ENCODE results near the gene STK32B. TPM values are rescaled to one million over a fixed set of nuclear protein-coding genes. Genes with fewer than 3 reads are reported as not detected.

The STK32B gene
- total RNA-seq, 1 donor from 2014 or later, result 4.2 TPM

DNA sequence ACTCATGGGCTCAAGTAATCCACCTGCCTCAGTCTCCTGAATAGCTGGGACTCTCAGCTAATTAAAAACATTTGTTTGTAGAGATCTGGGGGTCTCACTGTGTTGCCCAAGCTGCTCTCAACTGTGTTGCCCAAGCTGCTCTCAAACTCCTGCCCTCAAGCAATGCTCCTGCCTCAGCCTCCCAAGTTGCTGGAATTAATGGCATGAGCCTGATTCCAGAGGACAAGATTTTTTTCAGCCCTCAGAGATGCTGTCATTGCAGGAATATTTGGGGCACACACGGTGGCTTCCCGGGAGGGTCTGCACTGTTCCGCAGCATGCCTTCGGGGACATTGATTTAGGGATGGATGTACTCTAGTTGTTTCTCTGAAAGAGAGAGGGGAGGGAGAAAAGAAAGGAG lies 49.7 kb downstream of the STK32B start:
- no peak for DNase-seq (ENCODE audit: low read depth)
- TF ChIP-seq CTCF (conservative IDR thresholded peaks at IDR 0.05; ENCODE audit: low read depth, low read length), result no peak
- H3K4me3 ChIP-seq (ENCODE audit: low read depth, low read length), result no peak overlapping the region

GRCh38 chr4:5101571-5101970 lies 50.3 kb downstream of the STK32B start:
- no peak overlapping the region for H3K4me3 ChIP-seq (ENCODE audit: low read depth, low read length)
- no peak for DNase-seq (ENCODE audit: low read depth)
- TF ChIP-seq CTCF (conservative IDR thresholded peaks at IDR 0.05; ENCODE audit: low read depth, low read length), result no peak

GRCh38 chr4:5110901-5111300 lies 59.6 kb downstream of the STK32B start:
- TF ChIP-seq CTCF (conservative IDR thresholded peaks at IDR 0.05; ENCODE audit: low read depth, low read length), result no peak
- H3K4me3 ChIP-seq (ENCODE audit: low read depth, low read length), result no peak overlapping the region
- DNase-seq (ENCODE audit: low read depth), result no peak

GRCh38 chr4:5112333-5113095 lies 61.2 kb downstream of the STK32B start:
- TF ChIP-seq CTCF (conservative IDR thresholded peaks at IDR 0.05; ENCODE audit: low read depth, low read length), result no peak
- no peak for DNase-seq (ENCODE audit: low read depth)
- H3K4me3 ChIP-seq (ENCODE audit: low read depth, low read length), result no peak overlapping the region

GRCh38 chr4:5114950-5115349 lies 63.7 kb downstream of the STK32B start:
- TF ChIP-seq CTCF (conservative IDR thresholded peaks at IDR 0.05; ENCODE audit: low read depth, low read length), result no peak
- no peak for DNase-seq (ENCODE audit: low read depth)
- no peak overlapping the region for H3K4me3 ChIP-seq (ENCODE audit: low read depth, low read length)

- DNase-seq (ENCODE audit: low read depth), result no peak
- no peak for TF ChIP-seq CTCF (conservative IDR thresholded peaks at IDR 0.05; ENCODE audit: low read depth, low read length)
- H3K4me3 ChIP-seq (ENCODE audit: low read depth, low read length), result no peak overlapping the region
These were observed 67.0 kb downstream of the STK32B start for GRCh38 chr4:5118091-5118786.
